IPS-11a (cell line): ENCODE data around the gene SRPRA.
"Not testable (repeated sequence)": the region's sequence is repeated elsewhere in the genome, so short reads cannot be mapped to it uniquely, and the experiment has no call there.

ENCODE experiments used
- H3K4me3 ChIP-seq: one replicate; pipeline ENCODE4 v1.5.1; 2013; ENCODE audit warnings: low read depth, low read length, control low read depth

Gene SRPRA

GRCh38 chr11:126268708-126269579 lies at the start of gene SRPRA, which contains the start of gene FOXRED1:
TSS of gene SRPRA (minus strand) at chr11:126268895. CDS start at chr11:126268804, 91 bp downstream.
TSS of gene FOXRED1 (plus strand) at chr11:126269154. CDS start at chr11:126269207, 53 bp downstream.
- H3K4me3 ChIP-seq: peak within 1 kb of the TSS; percentile 99

GRCh38 chr11:126317756-126318573 lies 49.3 kb upstream of the SRPRA start:
- no peak overlapping the region for H3K4me3 ChIP-seq

- no peak overlapping the region for H3K4me3 ChIP-seq
Observed at GRCh38 chr11:126317432-126317755, 48.7 kb upstream of the SRPRA start.

- no peak overlapping the region for H3K4me3 ChIP-seq
Observed at GRCh38 chr11:126313826-126314225, 45.1 kb upstream of the SRPRA start.

- H3K4me3 ChIP-seq: no peak overlapping the region
Observed at GRCh38 chr11:126312961-126313360, 44.3 kb upstream of the SRPRA start.

GRCh38 chr11:126311401-126312291 lies 43.0 kb upstream of the SRPRA start:
- H3K4me3 ChIP-seq: no peak overlapping the region

- no peak overlapping the region for H3K4me3 ChIP-seq
Observed at GRCh38 chr11:126310992-126311310, 42.3 kb upstream of the SRPRA start.

- no peak overlapping the region for H3K4me3 ChIP-seq
Observed at GRCh38 chr11:126310200-126310991, 41.7 kb upstream of the SRPRA start.

GRCh38 chr11:126308771-126309170 lies 40.1 kb upstream of the SRPRA start:
- H3K4me3 ChIP-seq: not testable (repeated sequence)

- H3K4me3 ChIP-seq: no peak overlapping the region
Observed at GRCh38 chr11:126308271-126308671, 39.6 kb upstream of the SRPRA start.

GRCh38 chr11:126307706-126308105 lies 39.0 kb upstream of the SRPRA start:
- no peak overlapping the region for H3K4me3 ChIP-seq

GRCh38 chr11:126305699-126306098 lies 37.0 kb upstream of the SRPRA start:
- H3K4me3 ChIP-seq: no peak overlapping the region

- peak overlapping the region; percentile 68 for H3K4me3 ChIP-seq
Observed at GRCh38 chr11:126304457-126305075, 35.9 kb upstream of the SRPRA start.

- peak within 1 kb of the TSS; percentile 68 for H3K4me3 ChIP-seq
Observed at GRCh38 chr11:126303623-126304456, 35.1 kb upstream of the SRPRA start, which contains the start of gene DCPS. TSS of gene DCPS (plus strand) at chr11:126304060. CDS start at chr11:126304081, 21 bp downstream.

GRCh38 chr11:126297004-126297403 lies 28.3 kb upstream of the SRPRA start:
- H3K4me3 ChIP-seq: no peak overlapping the region

- no peak overlapping the region for H3K4me3 ChIP-seq
Observed at GRCh38 chr11:126293726-126294125, 25.0 kb upstream of the SRPRA start.

- H3K4me3 ChIP-seq: no peak overlapping the region
Observed at GRCh38 chr11:126290887-126291286, 22.2 kb upstream of the SRPRA start.

- no peak overlapping the region for H3K4me3 ChIP-seq
Observed at GRCh38 chr11:126288237-126288636, 19.5 kb upstream of the SRPRA start.

- no peak overlapping the region for H3K4me3 ChIP-seq
Observed at GRCh38 chr11:126284829-126285228, 16.1 kb upstream of the SRPRA start.
